ENCODE data around the gene CKAP2.
"Not testable (repeated sequence)": the region's sequence is repeated elsewhere in the genome, so short reads cannot be mapped to it uniquely, and the experiment has no call there.

Gene CKAP2

GRCh38 chr13:52461265-52461664 is 6.0 kb downstream of the CKAP2 start:
- no CpG with 5 or more reads among the region's 3 CpGs for WGBS (ENCODE audit: extremely low coverage, insufficient coverage, insufficient read length)
- Histone ChIP-seq H2AK5ac (ENCODE audit: low read length) (no peak overlapping the region), H3K4me2 (ENCODE audit: low read length) (no peak overlapping the region), H3K23ac (ENCODE audit: low read length) (no peak overlapping the region), H2BK120ac (ENCODE audit: insufficient read depth, low read length, poor library complexity) (no peak overlapping the region), H3K4ac (ENCODE audit: low read depth, low read length) (no peak overlapping the region), H4K12ac (ENCODE audit: low read depth, low read length) (no peak overlapping the region), H3K9ac (ENCODE audit: low read length) (no peak overlapping the region), H2AFZ (ENCODE audit: insufficient read depth, low read length, poor library complexity) (no peak overlapping the region), H3K79me2 (ENCODE audit: control insufficient read depth, insufficient read depth, low read length, poor library complexity) (no peaks in the 10 kb centered on the region), H3K18ac (ENCODE audit: low read length) (no peak overlapping the region), H3K14ac (ENCODE audit: low read length) (no peak overlapping the region), H3K36me3 (ENCODE audit: control insufficient read depth in 1 of 2, insufficient read depth in 2 of 2, low read length in 2 of 2) (peaks cover 17 to 23% of the 10 kb centered on the region in 2 experiments), H2BK12ac (ENCODE audit: low read length) (no peak overlapping the region), H4K91ac (ENCODE audit: low read depth, low read length) (no peak overlapping the region), H3K27me3 (ENCODE audit: insufficient read depth, low read length) (no peaks in the 10 kb centered on the region), H3K4me3 (ENCODE audit: low read depth, low read length) (no peak overlapping the region), H3K79me1 (ENCODE audit: low read length) (no peaks in the 10 kb centered on the region), H3K4me1 (ENCODE audit: control insufficient read depth in 1 of 2, insufficient read depth in 2 of 2, low read length in 2 of 2) (no peaks in the 10 kb centered on the region), H2BK5ac (ENCODE audit: low read depth, low read length, poor library complexity) (no peak overlapping the region), H3K9me3 (ENCODE audit: insufficient read depth, low read depth, low read length) (no peaks in the 10 kb centered on the region), H4K8ac (ENCODE audit: low read depth, low read length) (no peak overlapping the region), H3K27ac (ENCODE audit: low read depth, low read length) (no peak overlapping the region)
- no peak for DNase-seq

GRCh38 chr13:52463526-52463925 is 8.2 kb downstream of the CKAP2 start:
- Histone ChIP-seq H3K36me3 (ENCODE audit: control insufficient read depth in 1 of 2, insufficient read depth in 2 of 2, low read length in 2 of 2) (peaks cover 20 to 27% of the 10 kb centered on the region in 2 experiments), H3K27me3 (ENCODE audit: insufficient read depth, low read length) (no peaks in the 10 kb centered on the region), H3K79me2 (ENCODE audit: control insufficient read depth, insufficient read depth, low read length, poor library complexity) (no peaks in the 10 kb centered on the region), H3K18ac (ENCODE audit: low read length) (no peak overlapping the region), H2AK5ac (ENCODE audit: low read length) (no peak overlapping the region), H3K4me2 (ENCODE audit: low read length) (no peak overlapping the region), H3K4me3 (ENCODE audit: low read depth, low read length) (no peak overlapping the region), H2BK5ac (ENCODE audit: low read depth, low read length, poor library complexity) (no peak overlapping the region), H4K8ac (ENCODE audit: low read depth, low read length) (no peak overlapping the region), H3K79me1 (ENCODE audit: low read length) (no peaks in the 10 kb centered on the region), H3K4me1 (ENCODE audit: control insufficient read depth in 1 of 2, insufficient read depth in 2 of 2, low read length in 2 of 2) (no peaks in the 10 kb centered on the region), H2BK12ac (ENCODE audit: low read length) (no peak overlapping the region), H3K9ac (ENCODE audit: low read length) (no peak overlapping the region), H3K23ac (ENCODE audit: low read length) (no peak overlapping the region), H3K14ac (ENCODE audit: low read length) (no peak overlapping the region), H4K91ac (ENCODE audit: low read depth, low read length) (no peak overlapping the region), H3K27ac (ENCODE audit: low read depth, low read length) (no peak overlapping the region), H4K12ac (ENCODE audit: low read depth, low read length) (no peak overlapping the region), H3K4ac (ENCODE audit: low read depth, low read length) (no peak overlapping the region), H2AFZ (ENCODE audit: insufficient read depth, low read length, poor library complexity) (no peak overlapping the region), H2BK120ac (ENCODE audit: insufficient read depth, low read length, poor library complexity) (no peak overlapping the region), H3K9me3 (ENCODE audit: insufficient read depth, low read depth, low read length) (no peaks in the 10 kb centered on the region)
- no peak for DNase-seq
- WGBS (ENCODE audit: extremely low coverage, insufficient coverage, insufficient read length) = no CpG with 5 or more reads among the region's 4 CpGs

- not testable (repeated sequence) for H3K4me3 ChIP-seq (ENCODE audit: low read depth, low read length); H3K79me1 ChIP-seq (ENCODE audit: low read length); H3K18ac ChIP-seq (ENCODE audit: low read length); H4K12ac ChIP-seq (ENCODE audit: low read depth, low read length); H2BK120ac ChIP-seq (ENCODE audit: insufficient read depth, low read length, poor library complexity); H3K79me2 ChIP-seq (ENCODE audit: control insufficient read depth, insufficient read depth, low read length, poor library complexity); H2AFZ ChIP-seq (ENCODE audit: insufficient read depth, low read length, poor library complexity); H3K27ac ChIP-seq (ENCODE audit: low read depth, low read length); H2BK5ac ChIP-seq (ENCODE audit: low read depth, low read length, poor library complexity); H4K8ac ChIP-seq (ENCODE audit: low read depth, low read length); H3K9me3 ChIP-seq (ENCODE audit: insufficient read depth, low read depth, low read length); H2BK12ac ChIP-seq (ENCODE audit: low read length); DNase-seq; H3K9ac ChIP-seq (ENCODE audit: low read length); H4K91ac ChIP-seq (ENCODE audit: low read depth, low read length); H3K27me3 ChIP-seq (ENCODE audit: insufficient read depth, low read length); H3K4ac ChIP-seq (ENCODE audit: low read depth, low read length); H2AK5ac ChIP-seq (ENCODE audit: low read length); H3K23ac ChIP-seq (ENCODE audit: low read length); H3K14ac ChIP-seq (ENCODE audit: low read length); H3K4me1 ChIP-seq (ENCODE audit: control insufficient read depth in 1 of 2, insufficient read depth in 2 of 2, low read length in 2 of 2); H3K4me2 ChIP-seq (ENCODE audit: low read length)
- WGBS (ENCODE audit: extremely low coverage, insufficient coverage, insufficient read length) = no CpG with 5 or more reads among the region's 2 CpGs
- peaks cover 11 to 13% of the 10 kb centered on the region in 2 experiments for H3K36me3 ChIP-seq (ENCODE audit: control insufficient read depth in 1 of 2, insufficient read depth in 2 of 2, low read length in 2 of 2)
Observed at GRCh38 chr13:52468487-52468886, 13.2 kb downstream of the CKAP2 start.

- not testable (repeated sequence) for H4K91ac ChIP-seq (ENCODE audit: low read depth, low read length); H3K9me3 ChIP-seq (ENCODE audit: insufficient read depth, low read depth, low read length); H3K79me1 ChIP-seq (ENCODE audit: low read length); H3K23ac ChIP-seq (ENCODE audit: low read length); H3K14ac ChIP-seq (ENCODE audit: low read length); H3K79me2 ChIP-seq (ENCODE audit: control insufficient read depth, insufficient read depth, low read length, poor library complexity); H3K18ac ChIP-seq (ENCODE audit: low read length); H4K8ac ChIP-seq (ENCODE audit: low read depth, low read length); H3K27me3 ChIP-seq (ENCODE audit: insufficient read depth, low read length); H3K27ac ChIP-seq (ENCODE audit: low read depth, low read length); H2AFZ ChIP-seq (ENCODE audit: insufficient read depth, low read length, poor library complexity); H2BK5ac ChIP-seq (ENCODE audit: low read depth, low read length, poor library complexity); H3K36me3 ChIP-seq (ENCODE audit: control insufficient read depth in 1 of 2, insufficient read depth in 2 of 2, low read length in 2 of 2); H3K9ac ChIP-seq (ENCODE audit: low read length); H2BK120ac ChIP-seq (ENCODE audit: insufficient read depth, low read length, poor library complexity); H3K4me1 ChIP-seq (ENCODE audit: control insufficient read depth in 1 of 2, insufficient read depth in 2 of 2, low read length in 2 of 2); H4K12ac ChIP-seq (ENCODE audit: low read depth, low read length); H3K4ac ChIP-seq (ENCODE audit: low read depth, low read length); H3K4me2 ChIP-seq (ENCODE audit: low read length); H2BK12ac ChIP-seq (ENCODE audit: low read length); H3K4me3 ChIP-seq (ENCODE audit: low read depth, low read length); H2AK5ac ChIP-seq (ENCODE audit: low read length)
- WGBS (ENCODE audit: extremely low coverage, insufficient coverage, insufficient read length) = no CpG with 5 or more reads among the region's 7 CpGs
- DNase-seq = peak in 1 of 2 donors; percentile 48
Observed at GRCh38 chr13:52480677-52481428, 25.6 kb downstream of the CKAP2 start.

Data from trophoblast cell (in vitro differentiated cells and primary cell).